CD4-positive, alpha-beta memory T cell (primary cell): Measurements from ENCODE around the gene GPR107. TPM values are rescaled to one million over a fixed set of nuclear protein-coding genes. Genes with fewer than 3 reads are reported as not detected.
A peak's percentile ranks its signal among the peaks of the same experiment; 100 is the strongest.

Experiments
- CTCF ChIA-PET: fragments of 350-600 bp; sonication (Branson Sonifier 250); formaldehyde crosslinking; loops from one replicate; lab custom pipeline; 2021; ENCODE audit warnings: inconsistent platforms; ENCODE audit not compliant: partially characterized antibody; lab: Charles Lee
- POLR2A ChIA-PET: fragments of 350-600 bp; sonication (Branson Sonifier 250); formaldehyde crosslinking; loops from one replicate; lab custom pipeline; 2021; ENCODE audit not compliant: partially characterized antibody; lab: Charles Lee
- DNase-seq, 5 donors: peaks; one replicate each; pipeline versions ENCODE4 v3.0.0 to v3.0.0-alpha.2; 2020 to 2022; ENCODE audit warnings: mixed read lengths in 1 of 5
- H3K27ac ChIP-seq: one replicate; pipeline ENCODE4 v1.7.0; 2013; ENCODE audit warnings: low read depth, low read length
- H3K27me3 ChIP-seq: 2 replicates; pipeline ENCODE4 v1.7.0; 2013; ENCODE audit warnings: mild to moderate bottlenecking, low read length, moderate library complexity; ENCODE audit not compliant: insufficient read depth
- H3K36me3 ChIP-seq: 2 replicates; pipeline ENCODE4 v1.7.0; 2013; ENCODE audit warnings: mild to moderate bottlenecking, low read length, moderate library complexity; ENCODE audit not compliant: insufficient read depth
- H3K4me1 ChIP-seq: 2 replicates; pipeline ENCODE4 v1.7.0; 2013; ENCODE audit warnings: mild to moderate bottlenecking, low read length, moderate library complexity; ENCODE audit not compliant: insufficient read depth
- H3K4me3 ChIP-seq, 2 donors: one replicate each; pipeline ENCODE4 v1.7.0; 2013; ENCODE audit warnings: low read length in 2 of 2, mild to moderate bottlenecking in 1 of 2
- H3K9me3 ChIP-seq, 2 donors: one replicate each; pipeline ENCODE4 v1.7.0; 2013; ENCODE audit warnings: low read length in 2 of 2, control low read depth in 1 of 2; ENCODE audit not compliant: control insufficient read depth in 1 of 2
- H3K27ac Mint-ChIP-seq, 7 donors: one replicate each; pipeline ENCODE4 v1.8.0; 2020 to 2021; ENCODE audit warnings: mixed read lengths in 7 of 7, mild to moderate bottlenecking in 6 of 7, inconsistent platforms in 3 of 7, moderate library complexity in 3 of 7
- H3K27me3 Mint-ChIP-seq, 2 donors: one replicate each; pipeline ENCODE4 v1.8.0; 2020 to 2021; ENCODE audit warnings: mixed read lengths in 2 of 2
- H3K36me3 Mint-ChIP-seq, 2 donors: one replicate each; pipeline ENCODE4 v1.8.0; 2020 to 2021; ENCODE audit warnings: mixed read lengths in 2 of 2, inconsistent platforms in 1 of 2, mild to moderate bottlenecking in 1 of 2
- H3K4me1 Mint-ChIP-seq, 4 donors: one replicate each; pipeline ENCODE4 v1.8.0; 2020 to 2021; ENCODE audit warnings: mixed read lengths in 4 of 4, mild to moderate bottlenecking in 1 of 4
- H3K4me3 Mint-ChIP-seq, 8 donors: one replicate each; pipeline ENCODE4 v1.8.0; 2020 to 2021; ENCODE audit warnings: mixed read lengths in 8 of 8, mild to moderate bottlenecking in 7 of 8, moderate library complexity in 6 of 8, inconsistent platforms in 3 of 8
- H3K9me3 Mint-ChIP-seq, 8 donors: one replicate each; pipeline ENCODE4 v1.8.0; 2020 to 2021; ENCODE audit warnings: mixed read lengths in 8 of 8, mild to moderate bottlenecking in 5 of 8, inconsistent platforms in 3 of 8, moderate library complexity in 1 of 8
- intact Hi-C: fragments of 100-400 bp; cut with micrococcal nuclease; formaldehyde crosslinking; loops from one replicate; pipeline ENCODE4 v1.15.1; 2023
- polyA plus RNA-seq, 2 donors: library from polyadenylated mRNA; unstranded; fragments of 300-500 nt; fragmentation: Illumina TruSeq; gene quantifications; one replicate each; pipeline ENCODE4 v1.2.3, GENCODE V29; 2021
- total RNA-seq, 2 experiments: library from RNA; stranded (reverse); gene quantifications; one replicate each; pipeline ENCODE4 v1.2.3, GENCODE V29; 2021

GPR107 gene
- total and polyA plus RNA-seq, 4 experiments from 2014 or later: 2.2 to 24.4 (median 13.6) TPM

GRCh38 chr9:130171226-130172148 is 117.8 kb downstream of the GPR107 start:
- no peaks in the 10 kb centered on the region for H3K36me3 ChIP-seq
- no peak for DNase-seq
- peak overlapping the region; percentile 63 to 85 (median 78) for H3K4me3 Mint-ChIP-seq
- ChIA-PET POLR2A (no interaction called here), CTCF (no interaction called here)
- H3K27me3 Mint-ChIP-seq: peaks cover 10 to 16% of the 10 kb centered on the region in 2 donors
- peaks cover 0 to 4% of the 10 kb centered on the region in 2 donors for H3K36me3 Mint-ChIP-seq
- H3K4me1 Mint-ChIP-seq: peaks cover 3 to 20% (median 6%) of the 10 kb centered on the region in 4 donors
- H3K4me1 ChIP-seq: peaks cover 6% of the 10 kb centered on the region
- no peak overlapping the region for H3K27ac ChIP-seq
- H3K27ac Mint-ChIP-seq: peak overlapping the region in 3 of 7 donors; percentile 10 to 36 (median 22)
- peaks cover 0 to 1% (median 0%) of the 10 kb centered on the region in 8 donors for H3K9me3 Mint-ChIP-seq
- intact Hi-C loops: loop anchor here (5.0 kb wide), 1 partner anchor 44 kb away; no protein-coding TSS in a partner anchor
- no peaks in the 10 kb centered on the region for H3K9me3 ChIP-seq
- no peak overlapping the region for H3K4me3 ChIP-seq
- H3K27me3 ChIP-seq: peaks cover 12% of the 10 kb centered on the region

GRCh38 chr9:130172161-130172857 is 118.6 kb downstream of the GPR107 start, which contains the start of gene NCS1:
TSS of gene NCS1 (plus strand) at chr9:130172404. CDS start at chr9:130172664, 260 bp downstream.
- peaks cover 2 to 16% (median 4%) of the 10 kb centered on the region in 4 donors for H3K4me1 Mint-ChIP-seq
- intact Hi-C loops: loop anchor here (5.0 kb wide), 1 partner anchor 45 kb away; no protein-coding TSS in a partner anchor
- Histone ChIP-seq H3K36me3 (no peaks in the 10 kb centered on the region), H3K27me3 (peaks cover 12% of the 10 kb centered on the region), H3K27ac (no peak within 1 kb of the TSS), H3K9me3 (no peaks in the 10 kb centered on the region), H3K4me3 (no peak within 1 kb of the TSS), H3K4me1 (peaks cover 6% of the 10 kb centered on the region)
- H3K9me3 Mint-ChIP-seq: peaks cover 0 to 1% (median 0%) of the 10 kb centered on the region in 8 donors
- H3K27me3 Mint-ChIP-seq: peaks cover 10 to 16% of the 10 kb centered on the region in 2 donors
- peak within 1 kb of the TSS in 3 of 7 donors; percentile 10 to 36 (median 22) for H3K27ac Mint-ChIP-seq
- H3K4me3 Mint-ChIP-seq: peak within 1 kb of the TSS; percentile 69 to 85 (median 78)
- CTCF ChIA-PET: interaction anchor here (0.7 kb wide), 1 partner anchor 14 kb away, joined by 3 read pairs; no protein-coding TSS in a partner anchor
- DNase-seq: peak in 3 of 5 donors; percentile 12 to 22 (median 15)
- POLR2A ChIA-PET: no interaction called here
- peaks cover 0 to 4% of the 10 kb centered on the region in 2 donors for H3K36me3 Mint-ChIP-seq

- intact Hi-C loops: loop anchor here (5.0 kb wide), 1 partner anchor 46 kb away; no protein-coding TSS in a partner anchor
Observed at GRCh38 chr9:130172858-130173665, 119.4 kb downstream of the GPR107 start.

GRCh38 chr9:130173666-130173983 is 119.9 kb downstream of the GPR107 start:
- Mint-ChIP-seq H3K4me3 (peak overlapping the region; percentile 46 to 74 (median 62)), H3K4me1 (peaks cover 2 to 16% (median 4%) of the 10 kb centered on the region in 4 donors), H3K36me3 (peaks cover 0 to 4% of the 10 kb centered on the region in 2 donors), H3K27ac (no peak overlapping the region), H3K9me3 (peaks cover 0 to 1% (median 0%) of the 10 kb centered on the region in 8 donors), H3K27me3 (peaks cover 10 to 16% of the 10 kb centered on the region in 2 donors)
- H3K4me1 ChIP-seq: peaks cover 6% of the 10 kb centered on the region
- H3K9me3 ChIP-seq: no peaks in the 10 kb centered on the region
- H3K27me3 ChIP-seq: peaks cover 12% of the 10 kb centered on the region
- no peaks in the 10 kb centered on the region for H3K36me3 ChIP-seq
- no peak overlapping the region for H3K4me3 ChIP-seq
- DNase-seq: no peak
- ChIA-PET CTCF (interaction anchor here (1.4 kb wide), 1 partner anchor 64 kb away, joined by 3 read pairs; no protein-coding TSS in a partner anchor), POLR2A (no interaction called here)
- no peak overlapping the region for H3K27ac ChIP-seq
- intact Hi-C loops: loop anchor here (5.0 kb wide), 1 partner anchor 46 kb away; no protein-coding TSS in a partner anchor

More at GRCh38 chr9:130172858-130173665, 119.4 kb downstream of the GPR107 start:
- H3K27me3 ChIP-seq: peaks cover 12% of the 10 kb centered on the region
- CTCF ChIA-PET: interaction anchor here (0.7 to 1.4 kb wide), 2 partner anchors 14 to 64 kb away, joined by 3 read pairs; no protein-coding TSS in a partner anchor
- Mint-ChIP-seq H3K4me1 (peaks cover 2 to 16% (median 4%) of the 10 kb centered on the region in 4 donors), H3K36me3 (peaks cover 0 to 4% of the 10 kb centered on the region in 2 donors), H3K27ac (no peak overlapping the region), H3K9me3 (peaks cover 0 to 1% (median 0%) of the 10 kb centered on the region in 8 donors), H3K27me3 (peaks cover 10 to 16% of the 10 kb centered on the region in 2 donors), H3K4me3 (peak overlapping the region; percentile 55 to 76 (median 72))
- POLR2A ChIA-PET: no interaction called here
- H3K27ac ChIP-seq: no peak overlapping the region
- H3K4me3 ChIP-seq: no peak overlapping the region
- no peaks in the 10 kb centered on the region for H3K9me3 ChIP-seq
- H3K36me3 ChIP-seq: no peaks in the 10 kb centered on the region
- peak in 2 of 5 donors; percentile 9 to 65 for DNase-seq
- peaks cover 6% of the 10 kb centered on the region for H3K4me1 ChIP-seq

GRCh38 chr9:130174025-130174424 is 120.3 kb downstream of the GPR107 start:
- H3K4me3 ChIP-seq: no peak overlapping the region
- ChIA-PET CTCF (interaction anchor here (1.4 kb wide), 1 partner anchor 65 kb away, joined by 3 read pairs; no protein-coding TSS in a partner anchor), POLR2A (no interaction called here)
- no peaks in the 10 kb centered on the region for H3K9me3 ChIP-seq
- peak overlapping the region; percentile 46 to 71 (median 62) for H3K4me3 Mint-ChIP-seq
- H3K9me3 Mint-ChIP-seq: peaks cover 0 to 1% (median 0%) of the 10 kb centered on the region in 8 donors
- no peak overlapping the region for H3K27ac ChIP-seq
- H3K27me3 ChIP-seq: peaks cover 12% of the 10 kb centered on the region
- no peak for DNase-seq
- intact Hi-C loops: loop anchor here (5.0 kb wide), 1 partner anchor 47 kb away; no protein-coding TSS in a partner anchor
- peaks cover 0 to 4% of the 10 kb centered on the region in 2 donors for H3K36me3 Mint-ChIP-seq
- H3K27ac Mint-ChIP-seq: peak overlapping the region in 2 of 7 donors; percentile 13 to 21
- peaks cover 1 to 16% (median 4%) of the 10 kb centered on the region in 4 donors for H3K4me1 Mint-ChIP-seq
- peaks cover 10 to 16% of the 10 kb centered on the region in 2 donors for H3K27me3 Mint-ChIP-seq
- H3K36me3 ChIP-seq: no peaks in the 10 kb centered on the region
- peaks cover 6% of the 10 kb centered on the region for H3K4me1 ChIP-seq

GRCh38 chr9:130174920-130175321 is 121.2 kb downstream of the GPR107 start:
- H3K4me3 Mint-ChIP-seq: peak overlapping the region in 4 of 8 donors; percentile 48 to 73 (median 54)
- intact Hi-C loops: loop anchor here (5.0 kb wide), 1 partner anchor 48 kb away; no protein-coding TSS in a partner anchor

More at GRCh38 chr9:130174920-130175321, 121.2 kb downstream of the GPR107 start:
- Histone ChIP-seq H3K36me3 (no peaks in the 10 kb centered on the region), H3K27me3 (peaks cover 12% of the 10 kb centered on the region), H3K27ac (no peak overlapping the region), H3K4me1 (peaks cover 6% of the 10 kb centered on the region), H3K9me3 (no peaks in the 10 kb centered on the region), H3K4me3 (no peak overlapping the region)
- H3K36me3 Mint-ChIP-seq: peaks cover 0 to 4% of the 10 kb centered on the region in 2 donors
- no peak for DNase-seq
- CTCF ChIA-PET: interaction anchor here (0.6 kb wide), 1 partner anchor 62 kb away, joined by 5 read pairs; no protein-coding TSS in a partner anchor
- H3K27ac Mint-ChIP-seq: peak overlapping the region in 1 of 7 donors; percentile 35
- POLR2A ChIA-PET: no interaction called here
- peaks cover 0 to 16% (median 4%) of the 10 kb centered on the region in 4 donors for H3K4me1 Mint-ChIP-seq
- peaks cover 0 to 1% (median 0%) of the 10 kb centered on the region in 8 donors for H3K9me3 Mint-ChIP-seq
- peaks cover 10 to 16% of the 10 kb centered on the region in 2 donors for H3K27me3 Mint-ChIP-seq
